ENCODE measurements around the gene ZBTB44. TPM values are rescaled to one million over a fixed set of nuclear protein-coding genes. Genes with fewer than 3 reads are reported as not detected.

ZBTB44 gene
- total RNA-seq, 1 experiment from 2014 or later, result 32.5 TPM

DNA sequence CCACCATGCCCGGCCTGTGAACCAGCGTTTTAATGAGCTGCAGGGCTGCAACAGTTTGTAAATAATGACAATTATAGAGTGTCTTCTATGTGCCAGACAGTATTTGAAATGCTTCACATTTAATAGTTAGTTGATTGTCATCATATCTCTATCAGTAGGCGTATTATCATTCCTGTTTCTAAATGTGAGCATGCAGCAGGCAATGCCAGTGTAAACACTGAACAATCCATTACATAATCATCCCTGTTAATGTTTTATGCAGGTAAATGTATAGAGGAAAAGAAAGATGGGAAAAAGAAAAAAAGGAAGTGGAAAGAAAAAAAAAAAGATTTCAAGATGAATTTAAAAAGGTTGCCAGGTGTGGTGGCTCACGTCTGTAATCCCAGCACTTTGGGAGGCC is 52.3 kb downstream of the ZBTB44 start:
- no TSS peak for BruUV-seq (replicated peaks)
- no peak overlapping the region for H2AFZ ChIP-seq (ENCODE audit: low read depth, low read length, poor library complexity, severe bottlenecking)
- H3K27ac ChIP-seq (ENCODE audit: low read depth, low read length), result no peak overlapping the region
- no peaks in the 10 kb centered on the region for H3K9me2 ChIP-seq (ENCODE audit: insufficient read depth)
- TF ChIP-seq ELF1 (IDR thresholded peaks at IDR 0.05; ENCODE audit: borderline replicate concordance, low read depth), result no peak
- TF ChIP-seq YY1 (IDR thresholded peaks at IDR 0.05; ENCODE audit: extremely low read depth, insufficient replicate concordance, low read depth, low read length), result no peak
- TF ChIP-seq RAD21 (IDR thresholded peaks at IDR 0.05; ENCODE audit: low read depth), result no peak
- TF ChIP-seq POLR2AphosphoS5 (IDR thresholded peaks at IDR 0.05; ENCODE audit: low read depth, low read length), result no peak
- no peak for TF ChIP-seq ZNF274 (IDR thresholded peaks at IDR 0.05; ENCODE audit: low read depth, low read length)
- TF ChIP-seq, protein P1, sequence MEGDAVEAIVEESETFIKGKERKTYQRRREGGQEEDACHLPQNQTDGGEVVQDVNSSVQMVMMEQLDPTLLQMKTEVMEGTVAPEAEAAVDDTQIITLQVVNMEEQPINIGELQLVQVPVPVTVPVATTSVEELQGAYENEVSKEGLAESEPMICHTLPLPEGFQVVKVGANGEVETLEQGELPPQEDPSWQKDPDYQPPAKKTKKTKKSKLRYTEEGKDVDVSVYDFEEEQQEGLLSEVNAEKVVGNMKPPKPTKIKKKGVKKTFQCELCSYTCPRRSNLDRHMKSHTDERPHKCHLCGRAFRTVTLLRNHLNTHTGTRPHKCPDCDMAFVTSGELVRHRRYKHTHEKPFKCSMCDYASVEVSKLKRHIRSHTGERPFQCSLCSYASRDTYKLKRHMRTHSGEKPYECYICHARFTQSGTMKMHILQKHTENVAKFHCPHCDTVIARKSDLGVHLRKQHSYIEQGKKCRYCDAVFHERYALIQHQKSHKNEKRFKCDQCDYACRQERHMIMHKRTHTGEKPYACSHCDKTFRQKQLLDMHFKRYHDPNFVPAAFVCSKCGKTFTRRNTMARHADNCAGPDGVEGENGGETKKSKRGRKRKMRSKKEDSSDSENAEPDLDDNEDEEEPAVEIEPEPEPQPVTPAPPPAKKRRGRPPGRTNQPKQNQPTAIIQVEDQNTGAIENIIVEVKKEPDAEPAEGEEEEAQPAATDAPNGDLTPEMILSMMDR (IDR thresholded peaks at IDR 0.05 in 2 of 3, conservative IDR thresholded peaks at IDR 0.05 in 1 of 3; ENCODE audit: borderline replicate concordance in 1 of 3, insufficient read depth in 1 of 3, low read depth in 2 of 3, low read length in 2 of 3), result no peak
- no peak for TF ChIP-seq SIN3A (IDR thresholded peaks at IDR 0.05; ENCODE audit: low read depth)
- TF ChIP-seq FOSL1 (IDR thresholded peaks at IDR 0.05; ENCODE audit: low read depth), result no peak
- no peak for TF ChIP-seq POLR2A (IDR thresholded peaks at IDR 0.05; ENCODE audit: borderline replicate concordance, extremely low read depth, insufficient read depth, insufficient read length)
- no peak for TF ChIP-seq ZFX (IDR thresholded peaks at IDR 0.05)
- TF ChIP-seq EZH2 (IDR thresholded peaks at IDR 0.05), result no peak
- TF ChIP-seq, protein P2, sequence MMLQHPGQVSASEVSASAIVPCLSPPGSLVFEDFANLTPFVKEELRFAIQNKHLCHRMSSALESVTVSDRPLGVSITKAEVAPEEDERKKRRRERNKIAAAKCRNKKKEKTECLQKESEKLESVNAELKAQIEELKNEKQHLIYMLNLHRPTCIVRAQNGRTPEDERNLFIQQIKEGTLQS (IDR thresholded peaks at IDR 0.05), result no peak
- TF ChIP-seq CBX3 (IDR thresholded peaks at IDR 0.05; ENCODE audit: low read depth), result no peak
- TF ChIP-seq, protein P3, sequence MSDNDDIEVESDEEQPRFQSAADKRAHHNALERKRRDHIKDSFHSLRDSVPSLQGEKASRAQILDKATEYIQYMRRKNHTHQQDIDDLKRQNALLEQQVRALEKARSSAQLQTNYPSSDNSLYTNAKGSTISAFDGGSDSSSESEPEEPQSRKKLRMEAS (IDR thresholded peaks at IDR 0.05), result no peak
- TF ChIP-seq, protein P4, sequence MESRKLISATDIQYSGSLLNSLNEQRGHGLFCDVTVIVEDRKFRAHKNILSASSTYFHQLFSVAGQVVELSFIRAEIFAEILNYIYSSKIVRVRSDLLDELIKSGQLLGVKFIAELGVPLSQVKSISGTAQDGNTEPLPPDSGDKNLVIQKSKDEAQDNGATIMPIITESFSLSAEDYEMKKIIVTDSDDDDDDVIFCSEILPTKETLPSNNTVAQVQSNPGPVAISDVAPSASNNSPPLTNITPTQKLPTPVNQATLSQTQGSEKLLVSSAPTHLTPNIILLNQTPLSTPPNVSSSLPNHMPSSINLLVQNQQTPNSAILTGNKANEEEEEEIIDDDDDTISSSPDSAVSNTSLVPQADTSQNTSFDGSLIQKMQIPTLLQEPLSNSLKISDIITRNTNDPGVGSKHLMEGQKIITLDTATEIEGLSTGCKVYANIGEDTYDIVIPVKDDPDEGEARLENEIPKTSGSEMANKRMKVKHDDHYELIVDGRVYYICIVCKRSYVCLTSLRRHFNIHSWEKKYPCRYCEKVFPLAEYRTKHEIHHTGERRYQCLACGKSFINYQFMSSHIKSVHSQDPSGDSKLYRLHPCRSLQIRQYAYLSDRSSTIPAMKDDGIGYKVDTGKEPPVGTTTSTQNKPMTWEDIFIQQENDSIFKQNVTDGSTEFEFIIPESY (IDR thresholded peaks at IDR 0.05; ENCODE audit: extremely low read depth, insufficient replicate concordance, low read length), result no peak
- TF ChIP-seq TCF7L2 (IDR thresholded peaks at IDR 0.05; ENCODE audit: borderline replicate concordance, extremely low read depth, insufficient read depth, insufficient read length), result no peak
- TF ChIP-seq, protein P5, sequence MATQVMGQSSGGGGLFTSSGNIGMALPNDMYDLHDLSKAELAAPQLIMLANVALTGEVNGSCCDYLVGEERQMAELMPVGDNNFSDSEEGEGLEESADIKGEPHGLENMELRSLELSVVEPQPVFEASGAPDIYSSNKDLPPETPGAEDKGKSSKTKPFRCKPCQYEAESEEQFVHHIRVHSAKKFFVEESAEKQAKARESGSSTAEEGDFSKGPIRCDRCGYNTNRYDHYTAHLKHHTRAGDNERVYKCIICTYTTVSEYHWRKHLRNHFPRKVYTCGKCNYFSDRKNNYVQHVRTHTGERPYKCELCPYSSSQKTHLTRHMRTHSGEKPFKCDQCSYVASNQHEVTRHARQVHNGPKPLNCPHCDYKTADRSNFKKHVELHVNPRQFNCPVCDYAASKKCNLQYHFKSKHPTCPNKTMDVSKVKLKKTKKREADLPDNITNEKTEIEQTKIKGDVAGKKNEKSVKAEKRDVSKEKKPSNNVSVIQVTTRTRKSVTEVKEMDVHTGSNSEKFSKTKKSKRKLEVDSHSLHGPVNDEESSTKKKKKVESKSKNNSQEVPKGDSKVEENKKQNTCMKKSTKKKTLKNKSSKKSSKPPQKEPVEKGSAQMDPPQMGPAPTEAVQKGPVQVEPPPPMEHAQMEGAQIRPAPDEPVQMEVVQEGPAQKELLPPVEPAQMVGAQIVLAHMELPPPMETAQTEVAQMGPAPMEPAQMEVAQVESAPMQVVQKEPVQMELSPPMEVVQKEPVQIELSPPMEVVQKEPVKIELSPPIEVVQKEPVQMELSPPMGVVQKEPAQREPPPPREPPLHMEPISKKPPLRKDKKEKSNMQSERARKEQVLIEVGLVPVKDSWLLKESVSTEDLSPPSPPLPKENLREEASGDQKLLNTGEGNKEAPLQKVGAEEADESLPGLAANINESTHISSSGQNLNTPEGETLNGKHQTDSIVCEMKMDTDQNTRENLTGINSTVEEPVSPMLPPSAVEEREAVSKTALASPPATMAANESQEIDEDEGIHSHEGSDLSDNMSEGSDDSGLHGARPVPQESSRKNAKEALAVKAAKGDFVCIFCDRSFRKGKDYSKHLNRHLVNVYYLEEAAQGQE (IDR thresholded peaks at IDR 0.05; ENCODE audit: low read depth), result no peak
- no peak for TF ChIP-seq JUND (IDR thresholded peaks at IDR 0.05)
- no peak for TF ChIP-seq SRF (IDR thresholded peaks at IDR 0.05; ENCODE audit: low read depth)
- TF ChIP-seq EGR1 (IDR thresholded peaks at IDR 0.05; ENCODE audit: low read depth), result no peak
- no peaks in the 10 kb centered on the region for H3K79me2 ChIP-seq (ENCODE audit: insufficient read depth, low read length)
- POLR2A ChIA-PET, result no interaction called here
- 0 out of 4 replicates have a peak, but pooled peaks cover 0 to 3% of the 10 kb centered on the region in 2 experiments for H3K36me3 ChIP-seq (ENCODE audit: control insufficient read depth in 1 of 2, insufficient read depth in 2 of 2, low read length in 2 of 2)
- DNase-seq (ENCODE audit: low read depth, low spot score), result no peak
- intact Hi-C loops (cut with micrococcal nuclease), result no loop called here
- no peak overlapping the region for H3K9ac ChIP-seq (ENCODE audit: low read length)
- CTCF ChIA-PET, result no interaction called here
- H3K4me1 ChIP-seq (ENCODE audit: control insufficient read depth in 1 of 2, insufficient read depth in 2 of 2, low read length in 2 of 2), result no peaks in the 10 kb centered on the region
- RAD21 ChIA-PET (ENCODE audit: low non-redundant PET in 1 of 2, low total read pairs in 2 of 2, uncharacterized antibody in 2 of 2, unreplicated experiment in 2 of 2), result no interaction called here
- no peaks in the 10 kb centered on the region for H3K27me3 ChIP-seq (ENCODE audit: insufficient read depth, low read length)
- H3K4me3 ChIP-seq (replicated peaks in 1 of 2; ENCODE audit: low read depth in 1 of 2, low read length in 2 of 2), result no peak overlapping the region
- no peaks in the 10 kb centered on the region for H3K9me3 ChIP-seq (ENCODE audit: control insufficient read depth in 1 of 2, insufficient read depth in 1 of 2, low read depth in 1 of 2, low read length in 2 of 2)
- H3K4me2 ChIP-seq (ENCODE audit: low read length), result no peak overlapping the region
- no peak for ATAC-seq
- no peaks in the 10 kb centered on the region for H4K20me1 ChIP-seq (ENCODE audit: insufficient read depth)
